Measurements from ENCODE around the gene GAL3ST1. TPM values are rescaled to one million over a fixed set of nuclear protein-coding genes. Genes with fewer than 3 reads are reported as not detected.
"Not testable (repeated sequence)": the region's sequence is repeated elsewhere in the genome, so short reads cannot be mapped to it uniquely, and the experiment has no call there.

Gene GAL3ST1, protein sequence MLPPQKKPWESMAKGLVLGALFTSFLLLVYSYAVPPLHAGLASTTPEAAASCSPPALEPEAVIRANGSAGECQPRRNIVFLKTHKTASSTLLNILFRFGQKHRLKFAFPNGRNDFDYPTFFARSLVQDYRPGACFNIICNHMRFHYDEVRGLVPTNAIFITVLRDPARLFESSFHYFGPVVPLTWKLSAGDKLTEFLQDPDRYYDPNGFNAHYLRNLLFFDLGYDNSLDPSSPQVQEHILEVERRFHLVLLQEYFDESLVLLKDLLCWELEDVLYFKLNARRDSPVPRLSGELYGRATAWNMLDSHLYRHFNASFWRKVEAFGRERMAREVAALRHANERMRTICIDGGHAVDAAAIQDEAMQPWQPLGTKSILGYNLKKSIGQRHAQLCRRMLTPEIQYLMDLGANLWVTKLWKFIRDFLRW
- total RNA-seq (1 to 10 TPM; 1.1 to 4.1 (median 1.9) TPM), polyA plus RNA-seq (1 to 10 TPM in 1 of 2 donors, not detected in 1; 1.9 TPM)
- long read RNA-seq, donor 1, partial matches to known transcripts: 0 of 2 reads
- long read RNA-seq, donor 1, other reads (novel, unspliced or antisense): 2 of 2 reads
- long read RNA-seq, donor 2, partial matches to known transcripts: 0 of 3 reads
- long read RNA-seq, donor 2, other reads (novel, unspliced or antisense): 0 of 3 reads
- long read RNA-seq, donor 3, partial matches to known transcripts: 0 of 4 reads
- long read RNA-seq, donor 3, other reads (novel, unspliced or antisense): 0 of 4 reads

DNA sequence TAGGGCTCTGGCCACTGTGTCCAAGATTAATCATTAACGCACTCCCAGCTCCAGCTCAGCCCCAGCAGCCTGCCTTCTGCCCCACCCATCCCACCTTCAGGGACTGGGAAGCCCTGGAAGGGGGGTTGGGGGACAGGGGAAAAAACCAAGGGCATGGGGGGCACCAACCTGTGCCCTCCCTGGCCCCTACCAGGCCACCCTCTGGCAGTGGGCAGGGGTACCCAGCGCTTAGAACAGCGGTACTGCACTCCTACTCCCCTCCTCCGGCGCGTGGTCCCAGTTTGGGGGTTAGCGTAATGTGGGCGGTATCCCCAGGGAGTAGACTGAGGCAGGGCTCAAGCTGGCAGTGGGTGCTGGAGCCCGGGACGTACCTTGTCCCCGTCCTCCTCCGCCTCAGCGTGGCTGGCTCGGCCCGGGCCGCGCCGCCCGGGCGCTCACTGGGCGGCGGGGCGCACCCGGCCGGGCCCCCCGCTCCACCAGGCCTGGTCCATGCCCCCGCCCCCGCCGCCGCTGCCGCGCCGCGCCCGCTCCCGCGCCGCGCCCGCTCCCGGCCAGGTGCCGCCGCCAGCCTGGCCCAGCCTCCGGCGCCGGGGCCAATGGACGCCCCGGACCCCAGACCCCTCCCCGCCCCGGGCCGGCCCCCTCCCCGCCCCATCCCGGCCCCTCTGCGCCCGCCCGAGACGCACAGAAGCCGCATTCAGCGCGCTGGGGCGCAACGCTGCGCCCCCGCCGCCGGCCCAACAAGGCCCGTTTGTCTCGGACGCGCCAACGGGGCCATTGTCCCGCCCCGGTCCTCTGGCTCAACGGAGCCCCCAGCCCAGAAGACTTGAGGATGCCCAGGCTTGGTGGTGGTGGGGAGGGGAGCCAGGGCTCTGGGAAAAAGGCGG lies at the start of gene GAL3ST1:
TSS of gene GAL3ST1 (minus strand) at position 571 of the 887 bp plus-strand sequence. CDS start 17,273 bp downstream, outside the sequence.
- Histone ChIP-seq H3K9me3 (no peaks in the 10 kb centered on the region), H3K27ac (no peak within 1 kb of the TSS), H3K27me3 (no peaks in the 10 kb centered on the region), H3K4me3 (no peak within 1 kb of the TSS), H3K4me1 (ENCODE audit: insufficient read depth) (peaks cover 14% of the 10 kb centered on the region), H3K36me3 (no peaks in the 10 kb centered on the region)
- peak in 1 of 5 donors; percentile 49 for DNase-seq
- TF ChIP-seq EP300 (IDR thresholded peaks at IDR 0.05): no peak
- no peak for TF ChIP-seq CTCF (IDR thresholded peaks at IDR 0.05)
- no peak for TF ChIP-seq POLR2A (IDR thresholded peaks at IDR 0.05)
- intact Hi-C loops (cut with DNase I): no loop called here
- 5 to 20% (median 13%) methylated on average over 12 to 73 of the region's 75 CpGs for WGBS, 3 donors

GRCh38 chr22:30619909-30620308 lies 45.4 kb upstream of the GAL3ST1 start:
- not testable (repeated sequence) for H3K4me1 ChIP-seq (ENCODE audit: insufficient read depth); H3K9me3 ChIP-seq; H3K36me3 ChIP-seq; DNase-seq; H3K27ac ChIP-seq; H3K4me3 ChIP-seq; H3K27me3 ChIP-seq
- intact Hi-C loops (cut with DNase I): loop anchor here in 1 of 4 donors (10.0 kb wide), 1 partner anchor 135 kb away; no protein-coding TSS in a partner anchor
- 94 to 96% (median 95%) methylated on average over 6 of the region's 6 CpGs for WGBS, 3 donors

GRCh38 chr22:30617819-30618218 lies 43.4 kb upstream of the GAL3ST1 start:
- no peak for DNase-seq
- Histone ChIP-seq H3K9me3 (no peaks in the 10 kb centered on the region), H3K27ac (no peak overlapping the region), H3K4me3 (no peak overlapping the region), H3K36me3 (no peaks in the 10 kb centered on the region), H3K27me3 (no peaks in the 10 kb centered on the region), H3K4me1 (ENCODE audit: insufficient read depth) (no peaks in the 10 kb centered on the region)
- intact Hi-C loops (cut with DNase I): no loop called here
- 85 to 87% (median 86%) methylated on average over 6 of the region's 6 CpGs for WGBS, 3 donors
- TF ChIP-seq POLR2A (IDR thresholded peaks at IDR 0.05) (no peak), CTCF (IDR thresholded peaks at IDR 0.05) (no peak), EP300 (IDR thresholded peaks at IDR 0.05) (no peak)

GRCh38 chr22:30615543-30615954 lies 41.1 kb upstream of the GAL3ST1 start:
- Histone ChIP-seq H3K9me3 (no peaks in the 10 kb centered on the region), H3K4me3 (no peak overlapping the region), H3K27ac (no peak overlapping the region), H3K36me3 (no peaks in the 10 kb centered on the region), H3K4me1 (ENCODE audit: insufficient read depth) (no peaks in the 10 kb centered on the region), H3K27me3 (no peaks in the 10 kb centered on the region)
- intact Hi-C loops (cut with DNase I): no loop called here
- no peak for TF ChIP-seq EP300 (IDR thresholded peaks at IDR 0.05)
- DNase-seq: no peak
- WGBS, 3 donors: 79 to 88% (median 87%) methylated on average over 7 of the region's 7 CpGs

GRCh38 chr22:30614879-30615278 lies 40.4 kb upstream of the GAL3ST1 start:
- DNase-seq: no peak
- H3K27me3 ChIP-seq: no peaks in the 10 kb centered on the region
- H3K27ac ChIP-seq: no peak overlapping the region
- H3K4me3 ChIP-seq: no peak overlapping the region
- H3K9me3 ChIP-seq: no peaks in the 10 kb centered on the region
- TF ChIP-seq EP300 (IDR thresholded peaks at IDR 0.05) (no peak), POLR2A (IDR thresholded peaks at IDR 0.05) (no peak), CTCF (IDR thresholded peaks at IDR 0.05) (no peak)
- no peaks in the 10 kb centered on the region for H3K4me1 ChIP-seq (ENCODE audit: insufficient read depth)
- intact Hi-C loops (cut with DNase I): no loop called here
- H3K36me3 ChIP-seq: no peaks in the 10 kb centered on the region

Data from ovary (tissue), 10 donors.